PC-3 (cell line): Measurements from ENCODE around the gene MLC1. TPM values are rescaled to one million over a fixed set of nuclear protein-coding genes. Genes with fewer than 3 reads are reported as not detected.

ENCODE experiments used
- ATAC-seq: fragments of 200-7000 bp; cut with Tn5 transposase; 2 replicates; pipeline ENCODE4 v1.9.1; 2020; ENCODE audit warnings: mild to moderate bottlenecking, moderate library complexity
- BruUV-seq: library from RNA; stranded (reverse); fragments of 400-500 nt; replicated peaks from 2 replicates; lab custom pipeline; 2021; lab: Mats Ljungman, UMichigan
- CTCF ChIA-PET: fragments of 300-600 bp; sonication (Branson Sonifier 250); formaldehyde crosslinking; loops from one replicate; lab custom pipeline; 2022; ENCODE audit warnings: antibody characterized with exemption; lab: Charles Lee
- POLR2A ChIA-PET: fragments of 300-600 bp; sonication (Branson Sonifier 250); formaldehyde crosslinking; loops from one replicate; lab custom pipeline; 2022; ENCODE audit warnings: antibody characterized with exemption; ENCODE audit not compliant: unreplicated experiment; lab: Charles Lee
- DNase-seq: peaks from one replicate; pipeline ENCODE4 v3.0.0-alpha.2; 2015
- H2AFZ ChIP-seq: fragments of 300-600 bp; sonication (generic); 2 replicates; pipeline ENCODE4 v1.6.0; 2016; ENCODE audit warnings: antibody characterized with exemption, low read length
- H3F3A ChIP-seq: fragments of 300-600 bp; sonication (generic); one replicate; pipeline ENCODE4 v1.6.0; 2017; ENCODE audit warnings: antibody characterized with exemption, low read length, control low read depth, mild to moderate bottlenecking; ENCODE audit not compliant: unreplicated experiment
- H3K27ac ChIP-seq: fragments of 300-600 bp; sonication (generic); 2 replicates; pipeline ENCODE4 v1.5.1; 2016; ENCODE audit warnings: mild to moderate bottlenecking, low read length
- H3K27me3 ChIP-seq: fragments of 300-600 bp; sonication (generic); 2 replicates; pipeline ENCODE4 v1.6.1; 2016; ENCODE audit warnings: low read length, mixed read lengths
- H3K36me3 ChIP-seq: fragments of 300-600 bp; sonication (generic); 2 replicates; pipeline ENCODE4 v1.6.1; 2016; ENCODE audit warnings: low read depth, mixed run types, low read length, mixed read lengths
- H3K4me1 ChIP-seq: fragments of 300-600 bp; sonication (generic); 2 replicates; pipeline ENCODE4 v1.5.1; 2016; ENCODE audit warnings: low read length; ENCODE audit not compliant: insufficient read depth
- H3K4me2 ChIP-seq: fragments of 300-600 bp; sonication (generic); 2 replicates; pipeline ENCODE4 v1.6.0; 2016; ENCODE audit warnings: low read length
- H3K4me3 ChIP-seq: fragments of 300-600 bp; sonication (generic); 2 replicates; pipeline ENCODE4 v1.5.1; 2016; ENCODE audit warnings: mild to moderate bottlenecking, low read length, mixed read lengths
- H3K79me2 ChIP-seq: fragments of 300-600 bp; sonication (generic); 2 replicates; pipeline ENCODE4 v1.6.1; 2017; ENCODE audit warnings: low read length, mixed read lengths
- H3K9ac ChIP-seq: fragments of 300-600 bp; sonication (generic); 2 replicates; pipeline ENCODE4 v1.6.0; 2016; ENCODE audit warnings: mild to moderate bottlenecking, low read length
- H3K9me2 ChIP-seq: fragments of 300-600 bp; sonication (generic); replicated peaks from 2 replicates; pipeline ENCODE4 v1.6.1; 2016; ENCODE audit warnings: mixed run types, low read length, mixed read lengths
- H3K9me3 ChIP-seq: fragments of 300-600 bp; sonication (generic); 2 replicates; pipeline ENCODE4 v1.6.1; 2016; ENCODE audit warnings: low read length, mixed read lengths
- H4K20me1 ChIP-seq: fragments of 300-600 bp; sonication (generic); 2 replicates; pipeline ENCODE4 v1.6.1; 2016; ENCODE audit warnings: low read length, mixed read lengths
- EZH2 ChIP-seq: fragments of 300-600 bp; sonication (generic); IDR thresholded peaks from one replicate; pipeline ENCODE4 v1.6.1; 2017; ENCODE audit warnings: antibody characterized with exemption, mild to moderate bottlenecking, low read length; ENCODE audit not compliant: unreplicated experiment
- EZH2phosphoT487 ChIP-seq: fragments of 300-600 bp; sonication (generic); IDR thresholded peaks from 2 replicates; pipeline ENCODE4 v1.6.1; 2018; ENCODE audit warnings: mild to moderate bottlenecking, antibody characterized with exemption, low read length, borderline replicate concordance
- intact Hi-C: fragments of 100-400 bp; cut with micrococcal nuclease; formaldehyde crosslinking; loops from 2 replicates; pipeline ENCODE4 v1.9.0; 2023
- total RNA-seq: library from RNA; depleted of rRNA; stranded (reverse); fragments of >200 nt; gene quantifications from 2 replicates; pipeline ENCODE4 v1.2.3, GENCODE V29; 2014
- TF ChIP-seq, protein P1 (sequence below): fragments of 300-600 bp; sonication (generic); conservative IDR thresholded peaks from 2 replicates; pipeline ENCODE4 v1.5.1; 2017; ENCODE audit warnings: antibody characterized with exemption, low read depth, mild to moderate bottlenecking, low read length

The MLC1 gene
- total RNA-seq, 1 experiment from 2014 or later: 0.62 TPM

DNA sequence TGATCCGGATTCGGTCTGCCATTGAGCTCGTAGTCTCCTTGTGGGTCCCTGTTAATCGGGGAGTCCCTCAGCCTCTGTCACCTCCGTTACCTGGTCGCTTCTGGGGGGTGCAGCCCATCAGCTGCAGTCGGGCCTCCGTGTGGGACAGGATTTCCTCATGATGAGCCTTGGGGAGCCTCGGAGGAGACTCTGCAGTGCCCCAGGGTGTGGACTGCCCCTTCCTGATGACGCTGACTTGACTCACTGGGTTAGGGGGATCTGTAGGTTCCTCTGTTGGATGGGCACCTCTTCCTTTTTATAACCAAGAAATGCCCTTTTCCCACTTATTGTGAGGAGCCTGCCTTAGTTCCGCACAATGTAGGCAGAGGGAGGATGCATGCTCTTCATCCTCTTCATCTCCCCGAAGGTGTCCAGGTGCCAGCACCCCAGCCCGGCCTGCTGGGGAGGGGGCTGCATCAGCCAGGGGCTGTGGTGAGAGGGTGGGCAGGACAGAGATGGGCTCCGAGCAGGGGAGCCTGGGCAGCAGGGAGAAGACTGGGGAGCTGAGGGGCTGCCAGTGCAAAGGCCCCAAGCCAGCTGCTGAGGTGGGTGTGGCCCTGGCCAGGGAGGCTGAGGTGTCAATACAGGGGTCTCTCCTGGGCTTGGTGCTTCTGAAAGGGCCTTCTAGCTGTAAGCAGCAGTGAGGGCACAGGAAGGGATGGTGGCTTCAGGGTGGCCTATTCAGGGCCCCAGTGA is 13.6 kb downstream of the MLC1 start:
- H3K4me3 ChIP-seq: no peak overlapping the region
- H3K27me3 ChIP-seq: no peaks in the 10 kb centered on the region
- BruUV-seq: no TSS peak
- no peaks in the 10 kb centered on the region for H3K9me2 ChIP-seq
- no peaks in the 10 kb centered on the region for H3K79me2 ChIP-seq
- H3K27ac ChIP-seq: no peak overlapping the region
- H3K9ac ChIP-seq: no peak overlapping the region
- DNase-seq (peak; percentile 57), ATAC-seq (peak; percentile 83)
- no peak overlapping the region for H2AFZ ChIP-seq
- peaks cover 7% of the 10 kb centered on the region; the same call in 1 of the 2 replicates for H3K4me1 ChIP-seq
- no peak for TF ChIP-seq EZH2phosphoT487
- no peaks in the 10 kb centered on the region for H3F3A ChIP-seq
- CTCF ChIA-PET: no interaction called here
- H3K4me2 ChIP-seq: no peak overlapping the region; the same call in 1 of the 2 replicates
- POLR2A ChIA-PET: no interaction called here
- H4K20me1 ChIP-seq: no peaks in the 10 kb centered on the region
- intact Hi-C loops: no loop called here
- H3K9me3 ChIP-seq: no peaks in the 10 kb centered on the region
- no peaks in the 10 kb centered on the region for H3K36me3 ChIP-seq

DNA sequence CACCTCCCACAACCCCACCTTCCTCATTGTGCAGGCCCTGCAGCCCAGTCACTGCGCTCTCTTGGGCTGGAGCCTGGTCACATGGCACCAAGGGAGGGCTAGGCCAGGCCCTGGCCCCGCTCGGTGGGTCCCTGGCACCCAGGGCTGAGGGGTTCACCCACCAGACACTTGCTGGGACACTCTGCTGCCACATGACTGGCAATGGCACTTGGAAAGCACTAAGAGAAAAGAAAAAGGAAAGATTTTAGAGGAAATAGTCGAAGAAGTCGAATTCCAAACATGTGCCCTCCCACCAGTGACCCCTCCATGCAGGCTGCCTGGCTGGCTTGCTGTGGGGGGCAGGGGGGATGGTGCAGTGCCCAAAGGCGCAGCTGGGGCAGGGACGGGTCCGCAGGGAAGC is 14.9 kb downstream of the MLC1 start:
- no TSS peak for BruUV-seq
- no peak for ATAC-seq
- POLR2A ChIA-PET: no interaction called here

DNA sequence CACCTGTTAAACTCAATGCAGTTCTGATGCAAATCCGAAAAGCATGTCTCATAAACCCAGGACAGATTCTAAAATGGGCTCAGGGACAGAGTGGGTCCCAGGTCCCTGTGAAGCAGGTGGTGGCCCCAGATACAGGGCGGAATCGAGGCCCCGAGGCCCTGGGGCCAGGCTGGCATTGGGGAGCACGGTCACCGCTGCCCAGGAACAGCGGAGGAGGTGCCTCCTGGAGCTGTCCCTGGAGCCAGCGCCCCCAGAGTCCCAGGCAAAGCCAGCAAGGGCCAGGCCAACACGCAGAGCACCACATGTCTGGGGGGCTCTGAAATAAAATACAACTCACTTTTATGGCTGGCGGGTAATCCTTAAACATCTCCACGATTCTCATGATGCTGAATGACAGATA is 17.1 kb downstream of the MLC1 start:
- no peak overlapping the region for H3K9ac ChIP-seq
- H3K9me3 ChIP-seq: no peaks in the 10 kb centered on the region
- no peaks in the 10 kb centered on the region for H3K9me2 ChIP-seq
- no peak for TF ChIP-seq EZH2phosphoT487
- no peak for TF ChIP-seq EZH2
- TF ChIP-seq, protein P1, sequence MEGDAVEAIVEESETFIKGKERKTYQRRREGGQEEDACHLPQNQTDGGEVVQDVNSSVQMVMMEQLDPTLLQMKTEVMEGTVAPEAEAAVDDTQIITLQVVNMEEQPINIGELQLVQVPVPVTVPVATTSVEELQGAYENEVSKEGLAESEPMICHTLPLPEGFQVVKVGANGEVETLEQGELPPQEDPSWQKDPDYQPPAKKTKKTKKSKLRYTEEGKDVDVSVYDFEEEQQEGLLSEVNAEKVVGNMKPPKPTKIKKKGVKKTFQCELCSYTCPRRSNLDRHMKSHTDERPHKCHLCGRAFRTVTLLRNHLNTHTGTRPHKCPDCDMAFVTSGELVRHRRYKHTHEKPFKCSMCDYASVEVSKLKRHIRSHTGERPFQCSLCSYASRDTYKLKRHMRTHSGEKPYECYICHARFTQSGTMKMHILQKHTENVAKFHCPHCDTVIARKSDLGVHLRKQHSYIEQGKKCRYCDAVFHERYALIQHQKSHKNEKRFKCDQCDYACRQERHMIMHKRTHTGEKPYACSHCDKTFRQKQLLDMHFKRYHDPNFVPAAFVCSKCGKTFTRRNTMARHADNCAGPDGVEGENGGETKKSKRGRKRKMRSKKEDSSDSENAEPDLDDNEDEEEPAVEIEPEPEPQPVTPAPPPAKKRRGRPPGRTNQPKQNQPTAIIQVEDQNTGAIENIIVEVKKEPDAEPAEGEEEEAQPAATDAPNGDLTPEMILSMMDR: no peak
- no peaks in the 10 kb centered on the region for H3F3A ChIP-seq
- intact Hi-C loops: no loop called here
- H2AFZ ChIP-seq: no peak overlapping the region
- H3K79me2 ChIP-seq: no peaks in the 10 kb centered on the region
- no peak for ATAC-seq
- DNase-seq: no peak
- H4K20me1 ChIP-seq: no peaks in the 10 kb centered on the region
- no TSS peak for BruUV-seq
- H3K4me2 ChIP-seq: no peak overlapping the region
- no peaks in the 10 kb centered on the region for H3K36me3 ChIP-seq
- ChIA-PET POLR2A (no interaction called here), CTCF (no interaction called here)
- no peaks in the 10 kb centered on the region for H3K27me3 ChIP-seq
- no peak overlapping the region for H3K4me3 ChIP-seq
- H3K4me1 ChIP-seq: peaks cover 7% of the 10 kb centered on the region; the same call in 1 of the 2 replicates
- no peak overlapping the region for H3K27ac ChIP-seq

More for the DNA sequence above, 14.9 kb downstream of the MLC1 start:
- H3K9me3 ChIP-seq: no peaks in the 10 kb centered on the region
- H3K27me3 ChIP-seq: no peaks in the 10 kb centered on the region
- no peaks in the 10 kb centered on the region for H3K79me2 ChIP-seq
- H3K9ac ChIP-seq: no peak overlapping the region
- no peaks in the 10 kb centered on the region for H3K9me2 ChIP-seq
- no peak overlapping the region for H3K27ac ChIP-seq
- no peaks in the 10 kb centered on the region for H3K36me3 ChIP-seq
- no peaks in the 10 kb centered on the region for H3F3A ChIP-seq
- CTCF ChIA-PET: no interaction called here
- no peak for DNase-seq
- peaks cover 7% of the 10 kb centered on the region; the same call in 1 of the 2 replicates for H3K4me1 ChIP-seq
- no peak overlapping the region for H2AFZ ChIP-seq
- intact Hi-C loops: no loop called here
- no peaks in the 10 kb centered on the region for H4K20me1 ChIP-seq
- H3K4me3 ChIP-seq: no peak overlapping the region
- TF ChIP-seq EZH2 (no peak), EZH2phosphoT487 (no peak)
- TF ChIP-seq, protein P1: no peak
- no peak overlapping the region for H3K4me2 ChIP-seq
